ENCODE measurements around the gene PTGR1.

- TF ChIP-seq, protein P1, sequence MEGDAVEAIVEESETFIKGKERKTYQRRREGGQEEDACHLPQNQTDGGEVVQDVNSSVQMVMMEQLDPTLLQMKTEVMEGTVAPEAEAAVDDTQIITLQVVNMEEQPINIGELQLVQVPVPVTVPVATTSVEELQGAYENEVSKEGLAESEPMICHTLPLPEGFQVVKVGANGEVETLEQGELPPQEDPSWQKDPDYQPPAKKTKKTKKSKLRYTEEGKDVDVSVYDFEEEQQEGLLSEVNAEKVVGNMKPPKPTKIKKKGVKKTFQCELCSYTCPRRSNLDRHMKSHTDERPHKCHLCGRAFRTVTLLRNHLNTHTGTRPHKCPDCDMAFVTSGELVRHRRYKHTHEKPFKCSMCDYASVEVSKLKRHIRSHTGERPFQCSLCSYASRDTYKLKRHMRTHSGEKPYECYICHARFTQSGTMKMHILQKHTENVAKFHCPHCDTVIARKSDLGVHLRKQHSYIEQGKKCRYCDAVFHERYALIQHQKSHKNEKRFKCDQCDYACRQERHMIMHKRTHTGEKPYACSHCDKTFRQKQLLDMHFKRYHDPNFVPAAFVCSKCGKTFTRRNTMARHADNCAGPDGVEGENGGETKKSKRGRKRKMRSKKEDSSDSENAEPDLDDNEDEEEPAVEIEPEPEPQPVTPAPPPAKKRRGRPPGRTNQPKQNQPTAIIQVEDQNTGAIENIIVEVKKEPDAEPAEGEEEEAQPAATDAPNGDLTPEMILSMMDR (IDR thresholded peaks at IDR 0.05 in 4 of 5, conservative IDR thresholded peaks at IDR 0.05 in 1 of 5): no peak
- no peak for TF ChIP-seq POLR2A (IDR thresholded peaks at IDR 0.05)
These were observed 5.7 kb upstream of the PTGR1 start for GRCh38 chr9:111605041-111605559.

All from gastrocnemius medialis (tissue), 4 donors.